Mesodermal cell (in vitro differentiated cells): ENCODE data around the gene PHOX2B.
"Not testable (repeated sequence)": the region's sequence is repeated elsewhere in the genome, so short reads cannot be mapped to it uniquely, and the experiment has no call there.

Source experiments
- H3K27ac ChIP-seq: 2 replicates; pipeline ENCODE4 v1.7.0; 2013; ENCODE audit warnings: mild to moderate bottlenecking, low read depth, low read length, moderate library complexity; ENCODE audit not compliant: severe bottlenecking
- H3K36me3 ChIP-seq: 2 replicates; pipeline ENCODE4 v1.7.1; 2013; ENCODE audit warnings: mild to moderate bottlenecking, low read length, moderate library complexity; ENCODE audit not compliant: control insufficient read depth, insufficient read depth
- H3K4me1 ChIP-seq: one replicate; pipeline ENCODE4 v1.7.1; 2013; ENCODE audit warnings: mild to moderate bottlenecking, low read length; ENCODE audit not compliant: insufficient read depth, control insufficient read depth, poor library complexity, severe bottlenecking
- H3K4me3 ChIP-seq: 2 replicates; pipeline ENCODE4 v1.7.0; 2013; ENCODE audit warnings: low read length, control low read depth, mild to moderate bottlenecking; ENCODE audit not compliant: insufficient read depth, poor library complexity, severe bottlenecking; ENCODE audit errors: extremely low read depth
- H3K9me3 ChIP-seq: 2 replicates; pipeline ENCODE4 v1.7.1; 2013; ENCODE audit warnings: mild to moderate bottlenecking, low read length, moderate library complexity; ENCODE audit not compliant: control insufficient read depth
- WGBS, 2 experiments: methylation state at CpG; one replicate each; pipeline ENCODE4 v1.1.5; 2013; ENCODE audit warnings: missing lambda C conversion rate in 2 of 2; ENCODE audit not compliant: insufficient coverage in 2 of 2; 5-methylcytosine and 5-hydroxymethylcytosine counted together

PHOX2B gene

DNA sequence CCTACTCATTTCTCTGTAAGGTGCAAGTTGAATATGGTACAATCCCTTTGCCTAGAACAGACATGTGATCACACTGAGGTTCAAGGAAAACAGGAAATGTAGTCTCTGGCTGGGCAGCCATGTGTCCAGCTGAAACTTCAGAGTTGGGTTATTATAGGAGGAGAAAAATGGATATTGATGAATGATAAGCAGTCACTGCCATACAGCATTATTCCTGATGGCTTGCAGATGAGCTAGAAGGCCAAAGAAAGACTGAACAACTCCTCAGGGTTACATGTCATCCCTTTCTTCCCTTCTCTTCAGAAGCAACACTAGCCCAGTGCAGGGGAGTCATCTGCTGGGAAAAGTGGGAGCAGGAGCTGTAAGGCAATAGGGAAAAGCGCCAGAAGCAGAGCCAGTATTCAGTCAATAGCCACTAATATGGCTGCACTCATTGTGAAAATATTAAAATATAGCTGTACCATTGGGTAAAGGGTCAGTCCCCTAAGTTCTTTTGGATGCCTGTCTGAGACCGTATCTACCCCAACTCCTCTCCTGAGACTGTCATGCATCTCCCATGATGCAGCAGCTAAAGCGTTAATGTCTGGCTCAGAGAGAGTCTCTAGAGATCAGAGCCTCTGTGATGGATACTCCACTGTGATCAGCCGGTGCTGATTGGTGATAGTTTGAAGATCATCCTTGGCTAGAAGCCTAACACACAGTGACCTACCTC is 20.5 kb downstream of the PHOX2B start:
- Histone ChIP-seq H3K27ac (no peak overlapping the region), H3K9me3 (no peaks in the 10 kb centered on the region), H3K36me3 (no peaks in the 10 kb centered on the region), H3K4me1 (no peaks in the 10 kb centered on the region), H3K4me3 (no peak overlapping the region)
- 43 to 82% methylated on average over 1 of the region's 4 CpGs for WGBS, 2 experiments

DNA sequence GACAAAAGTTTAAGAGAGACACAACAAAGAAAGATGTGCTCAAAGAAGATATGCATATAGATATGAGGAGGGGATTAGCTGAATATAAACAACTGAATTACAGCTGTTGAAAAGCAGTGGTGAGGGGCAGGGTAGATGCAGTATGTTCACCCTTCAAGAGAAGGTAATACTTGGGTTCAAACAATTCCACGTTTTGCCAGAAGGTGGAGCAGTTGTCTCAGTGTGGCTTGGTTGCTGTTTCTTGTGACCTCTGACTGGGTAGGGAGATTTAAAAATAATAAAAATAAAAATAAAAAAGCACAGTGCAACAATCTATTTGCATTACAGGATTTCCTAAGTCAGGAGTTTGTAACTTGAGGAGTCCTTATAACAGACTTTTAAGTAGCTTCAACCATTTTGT is 23.3 kb downstream of the PHOX2B start:
- Histone ChIP-seq H3K27ac (no peak overlapping the region), H3K36me3 (no peaks in the 10 kb centered on the region), H3K4me1 (no peaks in the 10 kb centered on the region), H3K4me3 (no peak overlapping the region), H3K9me3 (no peaks in the 10 kb centered on the region)
- no CpG with 5 or more reads among the region's 1 CpG for WGBS, 2 experiments

DNA sequence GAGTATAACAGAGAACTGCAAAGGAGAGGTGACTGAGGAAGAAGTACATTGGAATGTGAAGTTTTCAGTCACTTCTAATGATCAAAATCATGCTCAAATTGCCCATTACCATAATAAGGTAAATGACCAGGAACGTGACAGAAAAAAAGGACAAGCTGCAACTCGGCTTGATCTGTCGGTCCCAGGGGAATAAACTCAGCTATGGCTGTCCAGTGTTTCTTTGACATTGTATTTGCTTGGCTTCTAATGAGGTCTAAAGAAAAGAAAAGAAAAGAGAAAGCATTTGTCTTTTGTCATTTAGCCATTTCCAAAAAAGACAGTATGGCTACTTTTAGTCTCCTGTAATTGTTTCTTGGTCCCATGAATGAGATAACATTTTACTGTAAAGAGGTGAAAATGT is 25.2 kb downstream of the PHOX2B start:
- Histone ChIP-seq H3K36me3 (no peaks in the 10 kb centered on the region), H3K4me3 (no peak overlapping the region), H3K27ac (no peak overlapping the region), H3K4me1 (no peaks in the 10 kb centered on the region), H3K9me3 (no peaks in the 10 kb centered on the region)
- 84 to 89% methylated on average over 3 of the region's 3 CpGs for WGBS, 2 experiments

DNA sequence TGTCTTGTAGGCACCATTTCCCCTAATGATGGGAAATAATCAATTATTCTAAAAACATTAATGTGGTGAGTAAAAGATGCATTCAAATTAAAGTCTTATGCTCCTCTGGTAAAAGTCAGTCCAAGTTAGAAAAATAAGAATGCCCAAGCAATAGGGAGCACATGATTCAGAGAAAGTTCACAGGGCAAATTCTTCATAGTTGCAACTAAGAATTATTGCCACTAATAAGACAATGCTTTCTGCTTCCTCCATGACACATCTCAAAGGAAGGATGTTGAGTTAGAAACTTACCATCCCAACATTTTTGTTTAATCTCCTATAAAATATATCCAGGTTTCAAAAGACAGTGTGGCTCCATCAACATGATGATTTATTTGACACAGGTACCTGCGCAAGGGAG is 26.3 kb downstream of the PHOX2B start:
- no peak overlapping the region for H3K27ac ChIP-seq
- H3K36me3 ChIP-seq, result no peaks in the 10 kb centered on the region
- H3K4me3 ChIP-seq, result no peak overlapping the region
- H3K4me1 ChIP-seq, result no peaks in the 10 kb centered on the region
- H3K9me3 ChIP-seq, result no peaks in the 10 kb centered on the region
- 89 to 100% methylated on average over 1 of the region's 1 CpG for WGBS, 2 experiments

DNA sequence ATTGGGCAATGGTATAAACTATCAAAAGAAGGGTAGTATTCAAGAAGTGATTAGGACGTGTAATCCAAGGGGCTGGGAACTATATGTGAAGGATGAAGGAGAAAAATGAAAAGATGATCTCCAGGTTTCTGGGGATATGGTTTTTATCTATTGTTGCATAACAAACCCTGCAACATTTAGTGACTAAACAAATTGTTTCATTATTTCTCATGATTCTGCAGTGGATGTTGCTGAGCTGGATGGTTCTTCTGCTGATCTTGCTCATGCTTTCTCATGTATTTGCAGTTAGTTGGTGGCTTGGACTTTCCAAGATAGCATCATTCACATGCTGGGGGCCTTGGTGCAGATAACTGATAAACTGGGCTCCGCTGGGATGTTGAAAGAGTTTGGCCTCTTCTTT is 29.1 kb downstream of the PHOX2B start:
- 78 to 90% methylated on average over 2 of the region's 2 CpGs for WGBS, 2 experiments
- Histone ChIP-seq H3K9me3 (no peaks in the 10 kb centered on the region), H3K4me1 (no peaks in the 10 kb centered on the region), H3K4me3 (no peak overlapping the region), H3K36me3 (no peaks in the 10 kb centered on the region), H3K27ac (no peak overlapping the region)

DNA sequence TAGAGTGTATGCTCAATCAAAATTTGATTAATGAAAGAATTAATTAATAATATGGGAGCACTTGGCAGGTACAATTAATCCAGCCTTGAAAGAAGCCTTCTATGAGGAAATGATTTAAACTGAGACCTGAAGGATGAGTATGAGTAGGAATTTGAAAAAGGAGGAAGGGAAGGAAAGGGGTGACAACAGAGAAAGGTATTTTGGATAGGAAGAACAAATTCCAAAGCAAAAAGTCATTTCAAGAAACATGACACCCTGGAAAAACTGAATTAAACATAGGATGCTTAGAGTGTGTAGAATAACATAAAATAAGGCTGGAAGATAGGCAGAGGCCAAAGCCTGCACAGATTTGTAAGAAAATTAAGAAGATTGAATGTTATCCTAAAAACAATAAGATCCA is 29.6 kb downstream of the PHOX2B start:
- Histone ChIP-seq H3K4me3 (no peak overlapping the region), H3K9me3 (no peaks in the 10 kb centered on the region), H3K36me3 (no peaks in the 10 kb centered on the region), H3K4me1 (no peaks in the 10 kb centered on the region), H3K27ac (no peak overlapping the region)

DNA sequence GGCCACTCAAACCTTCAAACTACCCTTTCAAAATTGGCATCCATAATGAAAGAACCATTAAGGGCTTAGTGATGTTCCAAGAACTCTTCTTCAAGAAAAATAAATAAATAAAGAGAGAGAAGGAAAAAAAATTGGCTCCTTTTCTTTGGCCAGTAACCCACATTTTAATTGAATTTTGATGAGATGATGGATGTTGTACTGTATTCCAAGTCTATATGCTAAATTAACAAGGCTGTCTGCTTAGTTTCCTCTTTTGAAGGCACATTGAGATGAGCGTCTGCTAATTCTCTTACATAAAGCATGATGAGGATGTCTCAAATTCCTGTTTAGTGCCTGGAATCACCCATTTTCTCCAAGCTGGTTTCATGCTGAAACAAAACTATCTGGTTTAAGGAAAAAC is 33.4 kb downstream of the PHOX2B start:
- WGBS, 2 experiments, result no CpG with 5 or more reads among the region's 1 CpG
- Histone ChIP-seq H3K36me3 (no peaks in the 10 kb centered on the region), H3K27ac (no peak overlapping the region), H3K4me1 (no peaks in the 10 kb centered on the region), H3K9me3 (no peaks in the 10 kb centered on the region), H3K4me3 (no peak overlapping the region)

- 80 to 93% methylated on average over 1 to 3 of the region's 6 CpGs for WGBS, 2 experiments
- Histone ChIP-seq H3K36me3 (no peaks in the 10 kb centered on the region), H3K9me3 (no peaks in the 10 kb centered on the region), H3K4me1 (no peaks in the 10 kb centered on the region), H3K4me3 (no peak overlapping the region), H3K27ac (no peak overlapping the region)
Measured at GRCh38 chr4:41714364-41715000, 34.0 kb downstream of the PHOX2B start.

DNA sequence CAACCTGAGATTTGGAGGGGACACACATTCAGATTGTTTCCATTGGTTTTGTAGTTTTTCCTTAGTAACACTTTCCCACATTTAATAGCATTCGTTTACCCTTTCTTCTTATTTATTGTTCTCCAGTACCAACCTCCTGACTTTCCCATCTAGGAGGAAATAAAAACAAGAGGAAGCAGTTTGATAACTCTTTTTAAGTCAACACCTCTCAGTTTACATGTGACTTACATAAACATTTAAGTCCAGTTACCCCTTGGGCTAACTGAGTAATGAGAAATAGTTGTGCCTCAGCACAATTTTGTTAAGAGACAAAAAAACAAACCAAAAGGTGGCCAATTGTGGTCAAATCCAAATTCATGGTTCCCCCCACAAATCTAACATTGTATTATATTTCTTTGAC is 34.8 kb downstream of the PHOX2B start:
- no peaks in the 10 kb centered on the region for H3K4me1 ChIP-seq
- WGBS, 2 experiments, result no CpG with 5 or more reads among the region's 1 CpG
- no peak overlapping the region for H3K4me3 ChIP-seq
- H3K36me3 ChIP-seq, result no peaks in the 10 kb centered on the region
- no peaks in the 10 kb centered on the region for H3K9me3 ChIP-seq
- no peak overlapping the region for H3K27ac ChIP-seq

DNA sequence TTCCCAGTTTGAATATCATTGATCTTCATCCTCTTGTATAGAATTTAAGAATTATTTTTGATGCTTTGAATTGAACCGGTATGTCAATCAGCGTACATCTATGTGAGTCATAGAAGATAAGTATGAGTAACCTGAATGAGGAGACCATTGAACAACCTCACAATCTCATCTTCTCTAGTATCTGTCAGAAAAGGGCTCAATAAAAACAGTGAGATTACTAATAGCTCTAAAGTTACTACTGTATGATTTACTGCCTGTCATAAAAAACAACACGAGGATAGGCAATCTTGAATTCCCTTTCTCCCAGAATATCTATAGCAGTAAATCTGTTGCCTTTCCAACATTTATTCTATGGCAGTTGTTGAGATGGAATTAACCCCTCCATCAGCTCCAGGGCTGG is 36.1 kb downstream of the PHOX2B start:
- Histone ChIP-seq H3K27ac (no peak overlapping the region), H3K4me3 (no peak overlapping the region)
- 100% methylated on average over 1 of the region's 3 CpGs; no CpG with 5 or more reads in 1 of the 2 experiments for WGBS, 2 experiments

DNA sequence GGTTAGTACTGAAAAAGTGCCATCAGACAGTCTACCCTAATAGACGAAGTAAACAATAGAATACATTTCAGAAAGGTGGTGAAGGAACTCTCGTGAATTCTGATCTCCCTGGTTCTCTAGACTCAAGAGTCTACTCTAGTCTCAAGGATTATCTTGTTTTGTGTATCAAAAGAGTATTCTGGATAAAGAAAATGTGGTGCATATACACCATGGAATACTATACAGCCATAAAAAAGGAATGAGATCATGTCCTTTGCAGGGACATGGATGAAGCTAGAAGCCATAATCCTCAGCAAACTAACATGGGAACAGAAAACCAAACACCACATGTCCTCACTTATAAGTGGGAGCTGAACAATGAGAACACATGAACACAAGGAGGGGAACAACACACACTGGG is 36.9 kb downstream of the PHOX2B start:
- not testable (repeated sequence) for H3K27ac ChIP-seq, H3K36me3 ChIP-seq, H3K4me1 ChIP-seq, H3K4me3 ChIP-seq, H3K9me3 ChIP-seq
- 100% methylated on average over 2 of the region's 2 CpGs; no CpG with 5 or more reads in 1 of the 2 experiments for WGBS, 2 experiments

More for the DNA sequence above, 36.1 kb downstream of the PHOX2B start:
- no peaks in the 10 kb centered on the region for H3K9me3 ChIP-seq
- H3K36me3 ChIP-seq, result no peaks in the 10 kb centered on the region
- no peaks in the 10 kb centered on the region for H3K4me1 ChIP-seq
